Osteoblast (primary cell): ENCODE data around the gene LRRTM4. TPM values are rescaled to one million over a fixed set of nuclear protein-coding genes. Genes with fewer than 3 reads are reported as not detected.

Source experiments
- DNase-seq: peaks from one replicate; pipeline ENCODE4 v3.0.0; 2011; ENCODE audit warnings: low spot score, mixed read lengths; ENCODE audit not compliant: insufficient read length; ENCODE audit errors: missing footprints
- H2AFZ ChIP-seq: 2 replicates; pipeline ENCODE4 v1.6.0; 2011; ENCODE audit warnings: mild to moderate bottlenecking, low read length
- H3K27ac ChIP-seq: 2 replicates; pipeline ENCODE4 v1.5.1; 2011; ENCODE audit warnings: mild to moderate bottlenecking, low read depth, low read length, moderate library complexity
- H3K27me3 ChIP-seq: 2 replicates; pipeline ENCODE4 v1.6.0; 2012; ENCODE audit warnings: mild to moderate bottlenecking, control low read depth, inconsistent platforms, low read length, moderate library complexity; ENCODE audit not compliant: insufficient read depth
- H3K36me3 ChIP-seq: 2 replicates; pipeline ENCODE4 v1.5.1; 2011; ENCODE audit warnings: mild to moderate bottlenecking, low read length, control low read depth, moderate library complexity; ENCODE audit not compliant: insufficient read depth
- H3K4me1 ChIP-seq: 2 replicates; pipeline ENCODE4 v1.5.1; 2011; ENCODE audit warnings: mild to moderate bottlenecking, low read length, control low read depth, moderate library complexity; ENCODE audit not compliant: insufficient read depth
- H3K4me2 ChIP-seq: 2 replicates; pipeline ENCODE4 v1.6.0; 2011; ENCODE audit warnings: mild to moderate bottlenecking, low read length; ENCODE audit not compliant: insufficient read depth
- H3K4me3 ChIP-seq: fragments of 200-600 bp; sonication (generic); 3 replicates; pipeline ENCODE4 v1.5.1; 2012; ENCODE audit warnings: mild to moderate bottlenecking, low read length, inconsistent platforms; ENCODE audit not compliant: insufficient read depth
- H3K79me2 ChIP-seq: 2 replicates; pipeline ENCODE4 v1.6.0; 2012; ENCODE audit warnings: mild to moderate bottlenecking, low read length, control low read depth, inconsistent platforms; ENCODE audit not compliant: insufficient read depth
- H3K9me3 ChIP-seq: 2 replicates; pipeline ENCODE4 v1.5.1; 2011; ENCODE audit warnings: low read depth, low read length, control low read depth
- H4K20me1 ChIP-seq: 2 replicates; pipeline ENCODE4 v1.6.0; 2012; ENCODE audit warnings: mild to moderate bottlenecking, low read length, control low read depth; ENCODE audit not compliant: insufficient read depth
- CTCF ChIP-seq: IDR thresholded peaks from 2 replicates; pipeline ENCODE4 v1.5.1; 2011; ENCODE audit warnings: mild to moderate bottlenecking, low read depth, low read length, moderate library complexity; ENCODE audit errors: extremely low read depth
- total RNA-seq: library from RNA; depleted of rRNA; stranded (reverse); fragments of >200 nt; gene quantifications from 2 replicates; pipeline ENCODE4 v1.2.3, GENCODE V29; 2012

The LRRTM4 gene
- total RNA-seq, 1 donor = not detected

- Histone ChIP-seq H4K20me1 (no peaks in the 10 kb centered on the region), H3K4me1 (no peaks in the 10 kb centered on the region)
Observed at GRCh38 chr2:77518311-77518710, 3.9 kb downstream of the LRRTM4 start.

GRCh38 chr2:77513191-77513590 lies 9.0 kb downstream of the LRRTM4 start:
- Histone ChIP-seq H3K4me2 (no peak overlapping the region), H4K20me1 (no peaks in the 10 kb centered on the region), H3K27me3 (no peaks in the 10 kb centered on the region), H3K27ac (no peak overlapping the region), H2AFZ (no peak overlapping the region), H3K36me3 (no peaks in the 10 kb centered on the region), H3K4me1 (no peaks in the 10 kb centered on the region), H3K79me2 (no peaks in the 10 kb centered on the region), H3K9me3 (no peaks in the 10 kb centered on the region), H3K4me3 (no peak overlapping the region)
- TF ChIP-seq CTCF = no peak
- no peak for DNase-seq

More at GRCh38 chr2:77518311-77518710, 3.9 kb downstream of the LRRTM4 start:
- Histone ChIP-seq H3K27me3 (no peaks in the 10 kb centered on the region), H3K4me3 (no peak overlapping the region), H3K79me2 (no peaks in the 10 kb centered on the region), H3K4me2 (no peak overlapping the region), H3K36me3 (no peaks in the 10 kb centered on the region), H3K27ac (no peak overlapping the region), H3K9me3 (no peaks in the 10 kb centered on the region), H2AFZ (no peak overlapping the region)
- no peak for TF ChIP-seq CTCF
- DNase-seq = no peak

- no peak overlapping the region for H3K4me3 ChIP-seq
- no peak for DNase-seq
- H3K4me2 ChIP-seq = no peak overlapping the region
- no peaks in the 10 kb centered on the region for H3K27me3 ChIP-seq
- H3K79me2 ChIP-seq = no peaks in the 10 kb centered on the region
- TF ChIP-seq CTCF = no peak
- no peaks in the 10 kb centered on the region for H3K36me3 ChIP-seq
- H3K27ac ChIP-seq = no peak overlapping the region
- no peaks in the 10 kb centered on the region for H4K20me1 ChIP-seq
- no peaks in the 10 kb centered on the region for H3K9me3 ChIP-seq
- H3K4me1 ChIP-seq = no peaks in the 10 kb centered on the region
- H2AFZ ChIP-seq = no peak overlapping the region
Observed at GRCh38 chr2:77512507-77512906, 9.7 kb downstream of the LRRTM4 start.

GRCh38 chr2:77508511-77508910 lies 13.7 kb downstream of the LRRTM4 start:
- no peak for TF ChIP-seq CTCF
- Histone ChIP-seq H3K27ac (no peak overlapping the region), H2AFZ (no peak overlapping the region), H3K9me3 (no peaks in the 10 kb centered on the region), H3K4me2 (no peak overlapping the region), H3K27me3 (no peaks in the 10 kb centered on the region), H3K36me3 (no peaks in the 10 kb centered on the region), H4K20me1 (no peaks in the 10 kb centered on the region), H3K4me1 (no peaks in the 10 kb centered on the region), H3K79me2 (no peaks in the 10 kb centered on the region), H3K4me3 (no peak overlapping the region)
- DNase-seq = no peak
